Fibroblast of villous mesenchyme (primary cell): ENCODE results near the gene OSTF1. TPM values are rescaled to one million over a fixed set of nuclear protein-coding genes. Genes with fewer than 3 reads are reported as not detected.

Experiments
- DNase-seq: peaks from one replicate; pipeline ENCODE4 v3.0.0-alpha.2; 2010; ENCODE audit warnings: low read depth
- H3K4me3 ChIP-seq: 2 replicates; pipeline ENCODE4 v1.5.1; 2011; ENCODE audit warnings: low read depth, mild to moderate bottlenecking, low read length
- CTCF ChIP-seq: IDR thresholded peaks from 2 replicates; pipeline ENCODE4 v1.5.1; 2012; ENCODE audit warnings: low read depth, mild to moderate bottlenecking, low read length; ENCODE audit not compliant: insufficient read depth
- total RNA-seq: library from RNA; depleted of rRNA; stranded (reverse); fragments of >200 nt; gene quantifications from 2 replicates; pipeline ENCODE4 v1.2.3, GENCODE V29; 2012

The OSTF1 gene
- total RNA-seq, 1 donor: 31.1 TPM

DNA sequence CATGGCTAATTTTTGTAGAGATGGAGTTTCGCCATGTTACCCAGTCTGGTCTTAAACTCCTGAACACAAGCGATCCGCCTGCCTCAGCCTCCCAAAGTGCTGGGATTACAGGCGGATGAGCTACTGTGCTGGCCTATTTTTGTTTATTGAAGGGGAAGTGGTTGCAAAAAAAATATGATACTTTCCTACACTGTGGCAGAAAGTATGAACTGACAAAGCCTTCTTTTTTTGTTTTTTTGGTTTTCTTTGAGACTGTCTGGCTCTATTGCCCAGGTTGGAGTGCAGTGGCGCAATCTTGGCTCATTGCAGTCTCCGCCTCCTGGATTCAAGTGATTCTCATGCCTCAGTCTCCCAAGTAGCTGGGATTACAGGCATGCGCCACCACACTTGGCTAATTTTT is 50.9 kb downstream of the OSTF1 start:
- no peak for DNase-seq
- TF ChIP-seq CTCF: no peak
- H3K4me3 ChIP-seq: no peak overlapping the region

- TF ChIP-seq CTCF: no peak
- H3K4me3 ChIP-seq: no peak overlapping the region
- no peak for DNase-seq
These were observed 51.9 kb downstream of the OSTF1 start for GRCh38 chr9:75140261-75140660.

- no peak for DNase-seq
- no peak for TF ChIP-seq CTCF
These were observed 53.9 kb downstream of the OSTF1 start for GRCh38 chr9:75142202-75142601.

DNA sequence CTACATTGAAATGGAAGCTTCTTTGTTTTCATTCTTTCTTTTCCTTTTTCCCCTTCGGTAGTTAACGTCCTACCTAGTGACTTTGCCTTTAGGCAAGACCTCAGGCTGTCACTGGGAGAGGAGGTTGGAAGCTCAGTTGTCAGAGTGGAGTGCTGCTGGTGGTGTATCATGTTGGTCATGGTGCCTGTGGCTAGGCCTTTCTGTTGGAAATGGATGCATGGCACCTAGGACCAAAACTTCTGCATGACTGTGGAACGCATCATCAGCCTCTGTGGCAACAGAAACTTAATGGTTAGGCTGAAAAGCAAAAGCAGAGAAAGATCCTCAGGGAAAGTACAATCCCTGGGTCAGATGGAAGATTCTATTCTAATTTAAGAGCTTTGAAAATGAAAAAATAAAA is 57.9 kb downstream of the OSTF1 start:
- no peak for DNase-seq
- no peak overlapping the region for H3K4me3 ChIP-seq
- no peak for TF ChIP-seq CTCF

More at GRCh38 chr9:75142202-75142601, 53.9 kb downstream of the OSTF1 start:
- no peak overlapping the region for H3K4me3 ChIP-seq

DNA sequence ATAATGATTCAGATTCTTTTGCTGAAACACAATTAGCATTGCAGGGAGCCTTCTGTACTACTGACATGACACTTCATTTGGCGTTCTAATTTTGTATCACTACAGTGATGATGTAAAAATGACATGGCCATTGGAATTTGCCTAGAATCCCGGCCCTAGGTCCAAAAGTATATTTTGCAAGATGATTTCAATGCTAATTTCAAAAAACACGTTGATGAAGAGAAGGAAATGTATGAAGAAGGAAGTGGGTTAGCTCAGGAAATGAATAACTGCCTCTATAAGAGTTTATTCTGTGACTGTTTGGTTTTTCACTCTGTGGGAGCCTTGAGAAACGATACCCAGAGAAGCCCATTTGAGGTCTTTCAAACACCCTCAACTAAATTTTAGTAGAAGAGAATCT is 59.3 kb downstream of the OSTF1 start:
- H3K4me3 ChIP-seq: no peak overlapping the region
- no peak for TF ChIP-seq CTCF
- DNase-seq: no peak

- H3K4me3 ChIP-seq: no peak overlapping the region
- no peak for TF ChIP-seq CTCF
- DNase-seq: peak; percentile 95
These were observed 60.2 kb downstream of the OSTF1 start for GRCh38 chr9:75148561-75148960.

DNA sequence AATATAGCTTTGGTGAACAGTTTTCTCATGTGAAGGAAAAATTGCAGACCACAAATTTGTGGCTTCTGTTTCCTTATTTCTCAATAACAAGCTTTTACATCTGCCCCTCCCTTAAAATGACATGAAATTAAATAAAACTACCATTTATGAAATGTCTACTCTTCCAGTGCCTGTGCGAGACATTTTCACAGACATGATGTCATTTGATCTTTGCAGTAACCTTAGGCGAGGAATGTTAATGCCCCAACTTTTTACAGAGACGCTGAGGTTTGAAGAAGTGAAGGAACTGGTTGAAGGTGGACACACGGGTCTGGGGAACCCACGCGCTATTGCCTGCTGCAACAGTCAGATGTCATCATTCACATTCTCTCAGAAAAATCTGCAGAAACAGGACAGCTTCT is 61.5 kb downstream of the OSTF1 start:
- H3K4me3 ChIP-seq: no peak overlapping the region
- peak; percentile 20 for DNase-seq
- no peak for TF ChIP-seq CTCF
